Measurements from ENCODE around the gene ABLIM1. TPM values are rescaled to one million over a fixed set of nuclear protein-coding genes. Genes with fewer than 3 reads are reported as not detected.

Gene ABLIM1
- total and polyA plus RNA-seq, 2 experiments from 2014 or later = 21.9 to 45.1 TPM

- Histone ChIP-seq H4K20me1 (replicated peaks; ENCODE audit: insufficient read depth) (no peaks in the 10 kb centered on the region; the same call in 1 of the 2 replicates), H3K36me3 (ENCODE audit: insufficient read depth) (no peaks in the 10 kb centered on the region), H3K4me3 (no peak overlapping the region), H2AFZ (no peak overlapping the region), H3K79me2 (replicated peaks; ENCODE audit: insufficient read depth) (no peaks in the 10 kb centered on the region; the same call in 1 of the 2 replicates), H3K27ac (ENCODE audit: low read depth) (no peak overlapping the region), H3K9me2 (ENCODE audit: insufficient read depth) (no peaks in the 10 kb centered on the region), H3K27me3 (ENCODE audit: insufficient read depth) (no peaks in the 10 kb centered on the region), H3F3A (replicated peaks; ENCODE audit: low read depth) (no peaks in the 10 kb centered on the region), H3K4me1 (ENCODE audit: insufficient read depth) (no peaks in the 10 kb centered on the region), H3K4me2 (no peak overlapping the region)
- no peak for TF ChIP-seq JUNB (IDR thresholded peaks at IDR 0.05; ENCODE audit: unreplicated experiment)
- no peak for TF ChIP-seq ZNF462 (CRISPR knock-in tag; IDR thresholded peaks at IDR 0.05)
- no peak for TF ChIP-seq NANOG (IDR thresholded peaks at IDR 0.05; ENCODE audit: borderline replicate concordance)
- TF ChIP-seq REST (IDR thresholded peaks at IDR 0.05; ENCODE audit: unreplicated experiment) = no peak
- TF ChIP-seq CREB1 (CRISPR knock-in tag; IDR thresholded peaks at IDR 0.05; ENCODE audit: low read depth) = no peak
- no peak for TF ChIP-seq STAT1 (IDR thresholded peaks at IDR 0.05; ENCODE audit: unreplicated experiment)
- no peak for TF ChIP-seq POLR2AphosphoS5 (IDR thresholded peaks at IDR 0.05; ENCODE audit: low read depth)
- TF ChIP-seq ETS1 (IDR thresholded peaks at IDR 0.05) = no peak
- no peak for TF ChIP-seq CTCF (conservative IDR thresholded peaks at IDR 0.05; ENCODE audit: low read depth in 2 of 2)
- Mint-ChIP-seq H3K27me3 (ENCODE audit: insufficient read depth, low read depth, poor library complexity) (no peaks in the 10 kb centered on the region), H3K27ac (no peak overlapping the region), H3K9me3 (peaks cover 2% of the 10 kb centered on the region; the same call in 2 of the 3 replicates), H3K36me3 (ENCODE audit: low read depth) (peaks cover 29% of the 10 kb centered on the region), H3K4me3 (no peak overlapping the region), H3K4me1 (peaks cover 4% of the 10 kb centered on the region; the same call in 2 of the 3 replicates)
- ATAC-seq (no peak), DNase-seq (ENCODE audit: low spot score) (no peak)
Observed at GRCh38 chr10:114482480-114483304, 175.4 kb downstream of the ABLIM1 start.
